Transverse colon (tissue), 4 donors: ENCODE measurements around the gene DPF3. TPM values are rescaled to one million over a fixed set of nuclear protein-coding genes. Genes with fewer than 3 reads are reported as not detected.

ENCODE experiments used
- DNase-seq: peaks from one replicate; pipeline ENCODE4 v3.0.0-alpha.2; 2019
- H3K27ac ChIP-seq, 4 donors: fragments of 200-600 bp; sonication (generic); 2 replicates each; pipeline ENCODE4 v1.5.1; 2016 to 2018; ENCODE audit warnings: inconsistent platforms in 4 of 4
- H3K27me3 ChIP-seq: fragments of 200-600 bp; sonication (generic); 2 replicates; pipeline ENCODE4 v1.5.1; 2017; ENCODE audit warnings: inconsistent platforms
- H3K36me3 ChIP-seq, 4 donors: fragments of 200-600 bp; sonication (generic); 2 replicates each; pipeline ENCODE4 v1.5.1; 2017 to 2019; ENCODE audit warnings: inconsistent platforms in 4 of 4
- H3K4me1 ChIP-seq, 4 donors: fragments of 200-600 bp; sonication (generic); 2 replicates each; pipeline ENCODE4 v1.5.1; 2017 to 2020; ENCODE audit warnings: inconsistent platforms in 4 of 4
- H3K4me3 ChIP-seq, 4 donors: fragments of 200-600 bp; sonication (generic); 1 replicate in 1 of 4; 2 replicates in 3 of 4; pipeline versions ENCODE4 v1.5.1 to v1.6.1; 2017 to 2019; ENCODE audit warnings: inconsistent platforms in 4 of 4
- H3K9me3 ChIP-seq, 2 donors: fragments of 200-600 bp; sonication (generic); 2 replicates each; pipeline ENCODE4 v1.5.1; 2017 to 2019; ENCODE audit warnings: inconsistent platforms in 2 of 2
- EP300 ChIP-seq: sonication (generic); formaldehyde crosslinking; IDR thresholded peaks from one replicate; pipeline ENCODE4 v1.6.1; 2017; ENCODE audit warnings: antibody characterized with exemption, low read depth
- POLR2A ChIP-seq: fragments of 450-650 bp; IDR thresholded peaks from one replicate; pipeline ENCODE4 v1.6.1; 2016; ENCODE audit warnings: antibody characterized with exemption, mild to moderate bottlenecking, moderate library complexity
- POLR2AphosphoS5 ChIP-seq, 3 donors: sonication (generic); formaldehyde crosslinking; IDR thresholded peaks; one replicate each; pipeline ENCODE4 v1.6.1; 2016; ENCODE audit warnings: antibody characterized with exemption in 3 of 3
- WGBS, 2 donors: methylation state at CpG; one replicate each; pipeline ENCODE4 v1.1.5; 2018; ENCODE audit warnings: low coverage in 1 of 2; 5-methylcytosine and 5-hydroxymethylcytosine counted together
- in situ Hi-C, 4 donors: fragments of 200-750 bp; cut with MboI; loops; one replicate each; pipeline versions ENCODE4 v1.15.0 to v1.15.1; 2017; ENCODE audit warnings: low sequenced_read_pairs in 3 of 4, low pct_ligation_motif_present in 1 of 4, low pct_unique_long_range_greater_than_20kb in 1 of 4
- intact Hi-C: fragments of 100-400 bp; cut with DNase I; formaldehyde crosslinking; loops from one replicate; pipeline ENCODE4 v1.15.1; 2023; ENCODE audit warnings: low total_unique reads
- total RNA-seq, 4 donors: library from RNA; depleted of rRNA; stranded (reverse); fragments of >200 nt; gene quantifications; one replicate each; pipeline ENCODE4 v1.1.0, GENCODE V29; 2016
- TF ChIP-seq, protein P1 (sequence below), 5 experiments: fragments of 200-600 bp in 3 of 5; fragments of 450-650 bp in 2 of 5; sonication (generic) in 3 of 5; IDR thresholded peaks; 1 replicate in 2 of 5; 2 replicates in 3 of 5; pipeline ENCODE4 v1.5.1; 2016 to 2017; ENCODE audit warnings: antibody characterized with exemption in 5 of 5, inconsistent platforms in 3 of 5, mild to moderate bottlenecking in 2 of 5, moderate library complexity in 1 of 5

Gene DPF3
- total RNA-seq, 4 donors from 2014 or later: 7.1 to 23.5 (median 10.9) TPM

GRCh38 chr14:72898448-72898847 is 4.5 kb upstream of the DPF3 start:
- in situ Hi-C loops: loop anchor here in 1 of 4 donors (10.0 kb wide), 1 partner anchor 384 kb away; no protein-coding TSS in a partner anchor
- H3K4me1 ChIP-seq: peaks cover 0 to 11% (median 10%) of the 10 kb centered on the region in 4 donors
- WGBS, 2 donors: 58% methylated on average over 3 of the region's 3 CpGs; no CpG with 5 or more reads in 1 of the 2 donors

DNA sequence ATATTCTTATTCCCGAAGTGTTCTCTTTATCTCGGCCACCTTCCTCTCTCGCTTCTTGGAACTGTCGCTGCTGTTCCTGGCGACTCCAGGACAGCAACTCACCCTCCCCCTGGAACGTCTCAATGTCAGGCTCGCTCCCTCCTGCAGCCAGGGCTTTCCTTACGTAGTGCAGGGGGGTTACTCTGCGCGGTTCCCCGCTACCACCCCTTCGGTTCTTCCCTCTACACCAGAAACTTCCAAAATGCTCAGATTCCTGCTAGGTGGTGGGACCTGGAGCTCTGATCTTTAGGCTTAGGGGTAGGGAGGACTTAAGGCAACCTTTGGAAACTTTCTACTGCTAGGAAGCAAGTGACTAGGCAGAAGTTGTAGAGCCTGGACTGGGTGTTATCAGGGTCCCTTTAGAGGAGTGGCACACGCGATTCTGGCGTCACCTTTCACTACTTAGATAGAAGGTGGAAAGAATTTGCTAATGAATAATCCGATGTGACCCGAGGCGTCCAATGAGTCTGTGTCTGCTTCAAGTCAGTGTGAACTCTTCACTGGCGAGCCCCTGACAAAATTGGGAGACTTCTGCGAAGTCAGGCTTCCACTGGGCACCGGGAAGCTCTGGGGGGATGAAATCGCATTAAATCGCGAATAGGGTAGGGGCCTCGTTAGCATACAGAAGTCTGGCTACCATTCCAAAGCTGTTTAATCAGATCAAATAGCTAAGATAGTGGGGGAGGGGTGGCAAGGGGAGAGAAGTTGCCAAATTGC is 900 bp upstream of the DPF3 start:
- Histone ChIP-seq H3K36me3 (no peaks in the 10 kb centered on the region), H3K27me3 (peaks cover 42% of the 10 kb centered on the region), H3K9me3 (no peaks in the 10 kb centered on the region), H3K27ac (peak overlapping the region; percentile 61 to 76 (median 64)), H3K4me1 (peaks cover 10 to 29% (median 22%) of the 10 kb centered on the region in 4 donors), H3K4me3 (peak overlapping the region; percentile 64 to 94 (median 66))
- in situ Hi-C loops: loop anchor here in 1 of 4 donors (10.0 kb wide), 1 partner anchor 380 kb away; no protein-coding TSS in a partner anchor
- intact Hi-C loops: loop anchor here (5.0 kb wide), 1 partner anchor 82 kb away; no protein-coding TSS in a partner anchor
- 0 to 16% methylated on average over 8 to 25 of the region's 25 CpGs for WGBS, 2 donors
- peak; percentile 38 for DNase-seq
- TF ChIP-seq, protein P1, sequence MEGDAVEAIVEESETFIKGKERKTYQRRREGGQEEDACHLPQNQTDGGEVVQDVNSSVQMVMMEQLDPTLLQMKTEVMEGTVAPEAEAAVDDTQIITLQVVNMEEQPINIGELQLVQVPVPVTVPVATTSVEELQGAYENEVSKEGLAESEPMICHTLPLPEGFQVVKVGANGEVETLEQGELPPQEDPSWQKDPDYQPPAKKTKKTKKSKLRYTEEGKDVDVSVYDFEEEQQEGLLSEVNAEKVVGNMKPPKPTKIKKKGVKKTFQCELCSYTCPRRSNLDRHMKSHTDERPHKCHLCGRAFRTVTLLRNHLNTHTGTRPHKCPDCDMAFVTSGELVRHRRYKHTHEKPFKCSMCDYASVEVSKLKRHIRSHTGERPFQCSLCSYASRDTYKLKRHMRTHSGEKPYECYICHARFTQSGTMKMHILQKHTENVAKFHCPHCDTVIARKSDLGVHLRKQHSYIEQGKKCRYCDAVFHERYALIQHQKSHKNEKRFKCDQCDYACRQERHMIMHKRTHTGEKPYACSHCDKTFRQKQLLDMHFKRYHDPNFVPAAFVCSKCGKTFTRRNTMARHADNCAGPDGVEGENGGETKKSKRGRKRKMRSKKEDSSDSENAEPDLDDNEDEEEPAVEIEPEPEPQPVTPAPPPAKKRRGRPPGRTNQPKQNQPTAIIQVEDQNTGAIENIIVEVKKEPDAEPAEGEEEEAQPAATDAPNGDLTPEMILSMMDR (IDR thresholded peaks at IDR 0.05): no peak
- TF ChIP-seq POLR2A (no peak), EP300 (no peak), POLR2AphosphoS5 (IDR thresholded peaks at IDR 0.05) (peak in 2 of 3 donors; percentile 20 to 43)

More at GRCh38 chr14:72898448-72898847, 4.5 kb upstream of the DPF3 start:
- peaks cover 21% of the 10 kb centered on the region for H3K27me3 ChIP-seq
- no peak for TF ChIP-seq POLR2AphosphoS5 (IDR thresholded peaks at IDR 0.05)
- TF ChIP-seq, protein P1 (IDR thresholded peaks at IDR 0.05): no peak
- no peak for TF ChIP-seq POLR2A
- no peak for TF ChIP-seq EP300
- no peak overlapping the region for H3K27ac ChIP-seq
- H3K9me3 ChIP-seq: no peaks in the 10 kb centered on the region
- H3K36me3 ChIP-seq: no peaks in the 10 kb centered on the region
- H3K4me3 ChIP-seq: no peak overlapping the region
- intact Hi-C loops: no loop called here
- DNase-seq: no peak

DNA sequence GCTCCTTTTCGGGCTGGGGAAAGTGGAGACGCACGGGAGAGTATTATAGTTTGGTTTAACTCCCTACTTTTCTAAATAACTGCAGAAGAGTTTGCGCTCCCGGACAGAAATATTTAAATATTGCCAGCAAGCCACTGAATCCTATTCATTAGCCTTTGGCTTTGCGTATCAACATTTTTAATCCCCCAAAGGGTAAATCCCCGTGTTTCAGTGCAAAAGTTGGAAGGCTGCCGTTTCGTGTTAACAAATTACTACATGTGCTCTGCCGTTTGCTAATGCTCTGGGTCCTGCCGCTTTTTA is 372 bp upstream of the DPF3 start:
- intact Hi-C loops: loop anchor here (5.0 kb wide), 1 partner anchor 82 kb away; no protein-coding TSS in a partner anchor
- Histone ChIP-seq H3K9me3 (no peaks in the 10 kb centered on the region), H3K27me3 (peaks cover 42% of the 10 kb centered on the region), H3K27ac (peak overlapping the region; percentile 61 to 76 (median 64)), H3K4me3 (peak overlapping the region; percentile 64 to 94 (median 66)), H3K36me3 (no peaks in the 10 kb centered on the region), H3K4me1 (peaks cover 10 to 29% (median 22%) of the 10 kb centered on the region in 4 donors)
- DNase-seq: no peak
- in situ Hi-C loops: loop anchor here in 1 of 4 donors (10.0 kb wide), 1 partner anchor 379 kb away; no protein-coding TSS in a partner anchor
- WGBS, 2 donors: 0% methylated on average over 5 to 11 of the region's 11 CpGs
- TF ChIP-seq EP300: no peak
- TF ChIP-seq POLR2A: no peak
- TF ChIP-seq POLR2AphosphoS5 (IDR thresholded peaks at IDR 0.05): no peak
- TF ChIP-seq, protein P1 (IDR thresholded peaks at IDR 0.05): no peak

- H3K4me3 ChIP-seq: peak overlapping the region; percentile 64 to 94 (median 76)
- H3K36me3 ChIP-seq: no peaks in the 10 kb centered on the region
- peaks cover 42% of the 10 kb centered on the region for H3K27me3 ChIP-seq
- H3K9me3 ChIP-seq: no peaks in the 10 kb centered on the region
- intact Hi-C loops: loop anchor here (5.0 kb wide), 1 partner anchor 81 kb away; no protein-coding TSS in a partner anchor
- peaks cover 10 to 29% (median 22%) of the 10 kb centered on the region in 4 donors for H3K4me1 ChIP-seq
- TF ChIP-seq, protein P1 (IDR thresholded peaks at IDR 0.05): no peak
- TF ChIP-seq POLR2A (no peak), POLR2AphosphoS5 (IDR thresholded peaks at IDR 0.05) (no peak), EP300 (no peak)
- DNase-seq: peak; percentile 33
- in situ Hi-C loops: loop anchor here in 1 of 4 donors (10.0 kb wide), 1 partner anchor 378 kb away; no protein-coding TSS in a partner anchor
- peak overlapping the region; percentile 62 to 82 (median 79) for H3K27ac ChIP-seq
- 0% methylated on average over 1 to 56 of the region's 68 CpGs for WGBS, 2 donors
These were observed 844 bp downstream of the DPF3 start for GRCh38 chr14:72892879-72893635.
